HG02870 (cell line): Measurements from ENCODE around the gene HHATL.

ENCODE experiments used
- ATAC-seq: cut with Tn5 transposase; IDR thresholded peaks from one replicate; pipeline ENCODE4 v1.9.1; 2021; ENCODE audit warnings: mild to moderate bottlenecking, moderate library complexity; ENCODE audit not compliant: unreplicated experiment

Gene HHATL

GRCh38 chr3:42713747-42714146, 11.1 kb upstream of the HHATL start:
- no peak for ATAC-seq

- ATAC-seq = no peak
Observed at GRCh38 chr3:42712688-42713372, 10.2 kb upstream of the HHATL start.

- no peak for ATAC-seq
Observed at GRCh38 chr3:42712344-42712648, 9.7 kb upstream of the HHATL start.

GRCh38 chr3:42711491-42712343, 9.1 kb upstream of the HHATL start:
- ATAC-seq = no peak

GRCh38 chr3:42710323-42711021, 7.9 kb upstream of the HHATL start:
- ATAC-seq = no peak

GRCh38 chr3:42709621-42710020, 7.0 kb upstream of the HHATL start:
- no peak for ATAC-seq

GRCh38 chr3:42708611-42709151, 6.1 kb upstream of the HHATL start:
- ATAC-seq = no peak

- no peak for ATAC-seq
Observed at GRCh38 chr3:42707620-42708355, 5.2 kb upstream of the HHATL start.

GRCh38 chr3:42706721-42707619, 4.4 kb upstream of the HHATL start:
- no peak for ATAC-seq

GRCh38 chr3:42705962-42706585, 3.5 kb upstream of the HHATL start:
- no peak for ATAC-seq

- ATAC-seq = no peak
Observed at GRCh38 chr3:42705058-42705767, 2.6 kb upstream of the HHATL start.

- no peak for ATAC-seq
Observed at GRCh38 chr3:42704136-42704841, 1.7 kb upstream of the HHATL start.

GRCh38 chr3:42703695-42704025, 1.1 kb upstream of the HHATL start:
- ATAC-seq = no peak

- ATAC-seq = no peak
Observed at GRCh38 chr3:42702982-42703694, 540 bp upstream of the HHATL start.

GRCh38 chr3:42701371-42702065, 1.1 kb downstream of the HHATL start:
- no peak for ATAC-seq

- ATAC-seq = no peak
Observed at GRCh38 chr3:42700366-42701288, 2.0 kb downstream of the HHATL start.
